TTC549 (cell line): ENCODE data around the gene MEIS3.

Source experiments
- FAIRE-seq: peaks from 2 replicates; lab custom pipeline; 2012; peaks lifted over from hg19 to GRCh38; lab: Jason Lieb, UNC

The MEIS3 gene

DNA sequence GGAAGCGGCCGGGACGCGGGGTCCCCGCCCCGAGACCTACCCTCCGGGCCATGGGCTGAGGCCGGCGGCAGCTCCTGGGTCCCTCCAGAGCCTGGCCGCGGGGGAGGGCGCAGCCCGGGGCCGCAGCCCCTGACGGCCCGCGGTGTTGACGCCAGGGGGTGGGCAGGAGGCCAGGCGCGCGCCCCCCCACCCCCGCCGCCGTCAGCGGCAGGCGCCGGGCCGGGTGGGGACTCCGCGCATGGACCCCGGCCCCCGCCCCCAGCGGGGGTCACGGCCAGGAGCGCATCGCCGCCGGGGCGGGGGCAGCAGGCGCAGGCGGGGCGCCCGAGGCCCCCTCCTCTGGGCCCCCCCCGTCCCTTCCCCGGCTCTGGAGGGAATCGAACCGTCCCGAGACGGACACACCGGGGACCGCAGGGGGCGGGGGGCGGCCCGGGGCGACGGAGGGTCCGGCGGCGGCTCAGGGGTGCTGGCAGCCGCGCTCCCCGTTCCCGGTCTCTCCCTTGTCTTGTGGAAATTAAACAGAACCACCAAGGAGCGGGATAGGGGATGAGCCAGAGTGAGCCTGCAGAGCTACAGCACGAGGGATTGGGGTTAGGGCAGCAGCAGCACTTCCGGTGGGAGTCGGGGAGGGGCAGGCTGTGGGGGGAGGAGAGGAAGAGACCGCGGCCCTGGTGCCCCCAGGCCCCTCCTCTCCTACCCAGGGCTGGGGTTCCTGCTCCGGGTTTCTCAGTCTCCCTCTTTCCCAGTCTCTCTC, at the start of gene MEIS3:
MEIS3 (minus strand) TSS at position 498 of the 754 bp plus-strand sequence; CDS start at position 52, 446 bp downstream.
- no peak for FAIRE-seq

DNA sequence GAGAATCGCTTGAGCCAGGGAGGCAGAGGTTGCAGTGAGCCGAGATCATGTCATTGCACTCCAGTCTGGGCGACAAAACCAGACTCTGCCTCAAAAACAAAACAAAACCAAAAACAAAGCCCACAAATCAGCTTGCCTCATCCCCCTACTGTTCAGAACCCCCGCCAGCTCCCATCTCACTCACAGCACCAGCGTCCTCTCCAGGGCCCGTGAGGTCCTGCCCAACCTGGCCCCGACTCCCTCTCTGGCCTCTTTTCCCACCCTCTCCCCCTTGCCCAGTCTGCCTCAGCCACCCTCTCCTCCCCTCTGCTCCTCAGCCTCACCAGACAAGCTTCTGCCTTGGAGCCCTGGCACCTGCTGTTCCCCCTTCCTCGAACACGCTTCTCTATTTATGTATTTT, 48.6 kb upstream of the MEIS3 start:
- FAIRE-seq, result no peak

DNA sequence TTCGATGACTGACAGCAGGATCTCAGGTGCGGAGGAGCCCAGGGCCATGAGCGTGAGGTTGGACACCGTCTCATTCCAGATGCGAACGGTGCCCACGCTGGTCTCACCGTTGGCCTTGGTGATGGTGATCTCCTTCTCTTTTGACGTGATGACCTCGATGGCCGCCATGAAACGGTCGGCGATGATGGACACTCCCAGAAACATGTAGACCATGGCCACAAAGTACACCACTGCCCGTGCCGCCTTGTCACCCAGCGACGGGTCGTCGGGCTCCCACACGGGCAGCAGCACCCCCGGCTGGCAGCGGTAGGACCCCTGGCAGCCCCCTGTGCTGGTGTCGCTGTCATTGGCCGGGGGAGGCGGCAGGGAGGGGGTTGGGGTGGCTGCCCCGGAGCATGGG, 46.6 kb upstream of the MEIS3 start:
- FAIRE-seq, result no peak

GRCh38 chr19:47464675-47465419, 45.5 kb upstream of the MEIS3 start:
- no peak for FAIRE-seq

GRCh38 chr19:47461876-47462275, 42.5 kb upstream of the MEIS3 start:
- no peak for FAIRE-seq

DNA sequence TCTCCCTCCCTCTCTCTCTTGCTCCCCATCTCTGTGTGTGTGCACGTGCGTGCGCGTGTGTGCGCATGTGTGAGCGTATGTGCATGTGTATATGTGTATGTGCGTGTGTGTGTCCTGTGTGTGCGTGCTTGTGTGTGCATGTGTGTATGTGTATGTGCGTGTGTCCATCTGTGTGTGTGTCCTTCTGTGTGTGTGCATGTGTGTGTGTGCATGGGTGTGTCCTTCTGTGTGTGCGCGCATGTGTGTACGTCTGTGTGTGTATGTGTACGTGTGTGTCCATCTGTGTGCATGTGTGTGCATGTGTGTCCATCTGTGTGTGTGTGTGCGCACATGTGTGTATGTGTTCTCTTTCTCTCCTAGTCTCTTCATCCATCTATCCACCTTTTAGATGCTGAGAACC, 40.1 kb upstream of the MEIS3 start:
- FAIRE-seq, result no peak

DNA sequence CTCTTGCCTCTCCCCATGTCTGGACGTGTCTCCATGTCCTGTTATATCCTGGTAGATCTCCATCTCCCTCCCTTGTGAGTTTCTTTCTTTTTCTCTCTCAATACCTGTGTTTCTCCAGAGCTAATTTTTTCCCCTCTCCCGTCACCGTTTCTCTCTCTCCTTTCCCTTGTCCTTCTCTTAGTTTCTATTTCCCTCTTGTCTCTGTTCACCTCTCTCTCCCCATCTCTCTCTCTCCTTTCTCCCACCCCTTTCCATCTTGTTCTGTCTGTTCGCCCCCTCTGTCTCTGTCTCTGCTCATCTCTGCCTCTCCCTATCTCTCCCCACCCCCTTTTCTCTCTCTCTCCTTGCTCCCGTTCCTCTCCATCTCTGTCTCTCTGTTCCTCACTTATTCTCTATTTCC, 39.3 kb upstream of the MEIS3 start:
- no peak for FAIRE-seq

GRCh38 chr19:47456721-47457474, 37.6 kb upstream of the MEIS3 start:
- FAIRE-seq, result no peak

DNA sequence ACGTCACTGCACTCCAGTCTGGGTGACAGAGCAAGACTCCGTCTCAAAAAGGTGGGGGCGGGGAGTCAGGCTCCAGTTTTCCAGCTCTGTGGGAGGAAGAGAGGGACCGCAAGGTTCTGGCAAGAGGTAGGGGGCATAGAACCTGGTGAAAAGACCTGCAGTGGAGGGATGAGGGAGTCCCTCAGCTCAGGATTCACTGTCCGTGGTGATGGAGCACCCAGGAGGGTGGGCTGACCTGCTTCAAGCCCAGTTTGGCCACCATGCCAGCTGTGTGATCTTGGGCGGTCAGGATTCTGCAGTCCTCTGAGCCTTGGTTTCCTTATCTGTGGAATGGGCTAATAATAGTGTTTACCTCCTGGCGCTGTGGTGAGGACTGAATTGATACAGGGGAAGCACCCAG, 31.2 kb upstream of the MEIS3 start:
- FAIRE-seq, result no peak

DNA sequence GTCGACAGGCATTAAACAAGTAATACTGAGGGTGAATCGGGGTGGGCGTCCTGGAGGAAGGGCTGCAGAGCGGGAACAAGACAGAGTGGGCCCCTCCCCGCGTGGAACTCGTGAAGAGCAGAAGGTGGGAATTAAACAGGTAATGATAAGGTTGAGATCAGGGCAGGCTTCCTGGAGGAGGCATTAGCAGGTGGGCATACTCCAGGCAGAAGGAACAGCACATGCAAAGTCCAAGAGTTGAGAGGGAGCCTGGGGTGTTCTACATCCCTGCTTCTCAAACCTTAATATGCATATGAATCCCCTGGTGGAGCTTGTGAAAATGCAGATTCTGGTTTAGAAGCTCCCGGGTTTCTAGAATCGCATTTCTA, 29.0 kb upstream of the MEIS3 start:
- FAIRE-seq, result no peak

GRCh38 chr19:47447470-47448359, 28.4 kb upstream of the MEIS3 start:
- FAIRE-seq, result no peak

GRCh38 chr19:47446534-47447469, 27.5 kb upstream of the MEIS3 start:
- no peak for FAIRE-seq

- FAIRE-seq, result no peak
Measured at GRCh38 chr19:47445937-47446402, 26.6 kb upstream of the MEIS3 start.

GRCh38 chr19:47445527-47445926, 26.2 kb upstream of the MEIS3 start:
- FAIRE-seq, result no peak

GRCh38 chr19:47444388-47444821, 25.1 kb upstream of the MEIS3 start:
- FAIRE-seq, result no peak

DNA sequence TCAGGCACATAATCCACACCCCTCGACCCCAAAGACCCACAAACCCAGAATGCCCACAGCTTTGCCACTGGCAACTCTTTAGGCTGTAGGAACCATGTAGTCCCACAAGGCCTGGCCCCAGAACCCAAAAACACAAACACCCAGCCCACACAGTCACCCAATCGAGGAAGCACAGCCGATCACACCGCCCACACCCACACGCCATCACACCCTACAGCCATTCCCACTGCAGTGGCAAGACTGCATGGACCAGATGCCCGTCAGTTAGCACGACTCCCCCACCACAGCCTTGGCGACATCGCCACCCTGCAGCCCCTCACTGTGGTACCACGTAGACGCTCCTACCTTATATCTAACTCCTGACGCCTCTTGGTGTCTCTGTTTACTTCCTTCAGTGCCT, 24.0 kb upstream of the MEIS3 start:
- FAIRE-seq, result no peak

DNA sequence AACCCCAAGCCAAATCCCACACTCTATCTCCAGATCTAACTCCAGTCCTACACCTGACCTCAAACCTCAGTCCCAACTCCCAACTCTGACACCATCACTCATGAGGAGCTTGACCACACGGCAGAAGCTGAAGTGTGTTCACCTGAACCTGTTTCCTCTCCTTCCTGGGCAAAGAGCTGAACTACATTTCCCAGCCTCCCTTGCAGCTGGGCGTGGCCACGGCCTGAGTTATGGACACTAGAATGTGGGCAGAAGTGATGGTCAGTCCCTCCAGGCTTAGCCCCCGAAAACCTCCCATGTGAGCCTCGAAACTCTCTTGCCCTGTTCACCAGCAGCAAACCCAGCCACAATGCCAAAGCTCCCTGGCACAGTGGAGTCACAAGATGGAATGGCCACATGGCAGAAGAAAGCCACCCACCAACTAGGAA, 19.5 kb upstream of the MEIS3 start:
- no peak for FAIRE-seq

DNA sequence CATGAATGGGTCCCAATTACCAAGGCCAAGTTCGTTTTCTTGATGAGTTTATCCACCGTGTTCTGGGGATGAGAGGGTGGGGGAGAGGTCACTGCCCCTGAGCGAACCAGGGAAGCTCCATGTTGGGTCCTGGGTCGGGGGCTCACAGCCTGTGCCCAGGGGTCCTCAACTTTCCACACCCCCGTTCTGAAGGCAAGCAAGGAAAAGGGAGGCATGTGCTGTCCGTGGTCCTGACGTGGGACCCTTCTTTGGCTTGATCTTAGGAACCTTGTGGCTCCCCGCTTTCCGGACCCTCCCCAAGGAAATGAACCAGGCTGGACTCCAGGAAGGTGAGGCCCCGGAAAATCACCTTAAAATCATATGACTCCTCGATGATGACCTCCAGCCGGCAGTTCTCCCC, 18.2 kb upstream of the MEIS3 start:
- no peak for FAIRE-seq

- FAIRE-seq, result no peak
Measured at GRCh38 chr19:47436712-47437401, 17.5 kb upstream of the MEIS3 start.

DNA sequence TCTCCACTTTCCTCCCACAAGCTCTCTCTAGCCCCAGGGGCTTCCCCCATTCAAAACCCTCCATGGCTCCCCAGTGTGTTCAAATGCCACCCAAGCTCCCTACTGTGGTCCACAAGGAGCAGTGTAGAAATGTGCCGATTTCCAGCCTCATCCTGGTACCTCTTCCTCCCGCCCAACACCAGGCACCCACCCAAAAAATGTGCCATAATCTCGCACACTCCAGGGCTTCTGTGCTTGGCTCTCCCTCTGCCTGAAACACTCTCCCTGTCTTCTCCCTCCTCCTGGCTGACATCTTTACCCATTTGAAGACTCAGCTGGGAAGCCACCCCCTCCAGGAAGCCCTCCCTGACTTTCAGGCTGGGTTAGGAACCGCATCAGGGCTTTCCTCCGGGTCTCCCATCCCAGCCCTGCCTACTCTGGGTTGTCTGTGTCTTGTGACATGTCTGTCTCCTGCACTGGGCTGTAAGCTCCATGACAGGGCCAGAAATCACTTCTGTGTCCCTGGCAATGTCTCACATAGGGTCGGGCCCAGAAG, 16.6 kb upstream of the MEIS3 start:
- no peak for FAIRE-seq
